ENCODE measurements around the gene GLRX.

GLRX gene

DNA sequence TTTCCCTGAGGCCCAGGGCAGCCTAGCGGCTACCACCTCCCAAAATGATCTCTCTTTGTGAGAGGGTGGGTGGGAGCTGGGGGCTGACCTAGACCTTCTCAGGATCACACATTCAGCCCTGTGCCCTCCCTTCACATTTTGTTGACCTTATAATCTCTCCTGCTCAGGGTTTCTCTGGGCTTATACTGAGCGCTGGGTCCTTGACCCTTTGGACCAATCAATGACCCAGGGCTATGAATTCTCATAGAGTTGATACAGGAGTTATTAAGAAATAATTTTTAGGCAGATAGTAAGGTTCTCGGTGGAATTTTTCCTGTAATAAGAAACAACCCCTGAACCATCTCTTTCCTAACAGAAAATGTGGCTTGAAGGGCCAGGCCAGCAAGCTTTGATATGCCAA, 22.0 kb downstream of the GLRX start:
- no peak for DNase-seq (ENCODE audit: low read depth in 1 of 2, low spot score in 1 of 2)
- TF ChIP-seq SPI1 (IDR thresholded peaks at IDR 0.05; ENCODE audit: borderline replicate concordance, low read depth) (no peak), GABPA (IDR thresholded peaks at IDR 0.05; ENCODE audit: low read depth) (no peak), POLR2AphosphoS5 (IDR thresholded peaks at IDR 0.05; ENCODE audit: low read depth) (no peak)
- TF ChIP-seq, protein P1, sequence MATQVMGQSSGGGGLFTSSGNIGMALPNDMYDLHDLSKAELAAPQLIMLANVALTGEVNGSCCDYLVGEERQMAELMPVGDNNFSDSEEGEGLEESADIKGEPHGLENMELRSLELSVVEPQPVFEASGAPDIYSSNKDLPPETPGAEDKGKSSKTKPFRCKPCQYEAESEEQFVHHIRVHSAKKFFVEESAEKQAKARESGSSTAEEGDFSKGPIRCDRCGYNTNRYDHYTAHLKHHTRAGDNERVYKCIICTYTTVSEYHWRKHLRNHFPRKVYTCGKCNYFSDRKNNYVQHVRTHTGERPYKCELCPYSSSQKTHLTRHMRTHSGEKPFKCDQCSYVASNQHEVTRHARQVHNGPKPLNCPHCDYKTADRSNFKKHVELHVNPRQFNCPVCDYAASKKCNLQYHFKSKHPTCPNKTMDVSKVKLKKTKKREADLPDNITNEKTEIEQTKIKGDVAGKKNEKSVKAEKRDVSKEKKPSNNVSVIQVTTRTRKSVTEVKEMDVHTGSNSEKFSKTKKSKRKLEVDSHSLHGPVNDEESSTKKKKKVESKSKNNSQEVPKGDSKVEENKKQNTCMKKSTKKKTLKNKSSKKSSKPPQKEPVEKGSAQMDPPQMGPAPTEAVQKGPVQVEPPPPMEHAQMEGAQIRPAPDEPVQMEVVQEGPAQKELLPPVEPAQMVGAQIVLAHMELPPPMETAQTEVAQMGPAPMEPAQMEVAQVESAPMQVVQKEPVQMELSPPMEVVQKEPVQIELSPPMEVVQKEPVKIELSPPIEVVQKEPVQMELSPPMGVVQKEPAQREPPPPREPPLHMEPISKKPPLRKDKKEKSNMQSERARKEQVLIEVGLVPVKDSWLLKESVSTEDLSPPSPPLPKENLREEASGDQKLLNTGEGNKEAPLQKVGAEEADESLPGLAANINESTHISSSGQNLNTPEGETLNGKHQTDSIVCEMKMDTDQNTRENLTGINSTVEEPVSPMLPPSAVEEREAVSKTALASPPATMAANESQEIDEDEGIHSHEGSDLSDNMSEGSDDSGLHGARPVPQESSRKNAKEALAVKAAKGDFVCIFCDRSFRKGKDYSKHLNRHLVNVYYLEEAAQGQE (IDR thresholded peaks at IDR 0.05; ENCODE audit: insufficient replicate concordance, low read depth) = no peak
- TF ChIP-seq, protein P2, sequence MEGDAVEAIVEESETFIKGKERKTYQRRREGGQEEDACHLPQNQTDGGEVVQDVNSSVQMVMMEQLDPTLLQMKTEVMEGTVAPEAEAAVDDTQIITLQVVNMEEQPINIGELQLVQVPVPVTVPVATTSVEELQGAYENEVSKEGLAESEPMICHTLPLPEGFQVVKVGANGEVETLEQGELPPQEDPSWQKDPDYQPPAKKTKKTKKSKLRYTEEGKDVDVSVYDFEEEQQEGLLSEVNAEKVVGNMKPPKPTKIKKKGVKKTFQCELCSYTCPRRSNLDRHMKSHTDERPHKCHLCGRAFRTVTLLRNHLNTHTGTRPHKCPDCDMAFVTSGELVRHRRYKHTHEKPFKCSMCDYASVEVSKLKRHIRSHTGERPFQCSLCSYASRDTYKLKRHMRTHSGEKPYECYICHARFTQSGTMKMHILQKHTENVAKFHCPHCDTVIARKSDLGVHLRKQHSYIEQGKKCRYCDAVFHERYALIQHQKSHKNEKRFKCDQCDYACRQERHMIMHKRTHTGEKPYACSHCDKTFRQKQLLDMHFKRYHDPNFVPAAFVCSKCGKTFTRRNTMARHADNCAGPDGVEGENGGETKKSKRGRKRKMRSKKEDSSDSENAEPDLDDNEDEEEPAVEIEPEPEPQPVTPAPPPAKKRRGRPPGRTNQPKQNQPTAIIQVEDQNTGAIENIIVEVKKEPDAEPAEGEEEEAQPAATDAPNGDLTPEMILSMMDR (IDR thresholded peaks at IDR 0.05; ENCODE audit: insufficient read depth, low read length) = no peak
- Histone ChIP-seq H3K27ac (replicated peaks) (no peak overlapping the region), H3K4me3 (replicated peaks; ENCODE audit: insufficient read depth, low read length) (no peak overlapping the region), H3K27me3 (ENCODE audit: insufficient read depth, poor library complexity, severe bottlenecking) (no peaks in the 10 kb centered on the region)

DNA sequence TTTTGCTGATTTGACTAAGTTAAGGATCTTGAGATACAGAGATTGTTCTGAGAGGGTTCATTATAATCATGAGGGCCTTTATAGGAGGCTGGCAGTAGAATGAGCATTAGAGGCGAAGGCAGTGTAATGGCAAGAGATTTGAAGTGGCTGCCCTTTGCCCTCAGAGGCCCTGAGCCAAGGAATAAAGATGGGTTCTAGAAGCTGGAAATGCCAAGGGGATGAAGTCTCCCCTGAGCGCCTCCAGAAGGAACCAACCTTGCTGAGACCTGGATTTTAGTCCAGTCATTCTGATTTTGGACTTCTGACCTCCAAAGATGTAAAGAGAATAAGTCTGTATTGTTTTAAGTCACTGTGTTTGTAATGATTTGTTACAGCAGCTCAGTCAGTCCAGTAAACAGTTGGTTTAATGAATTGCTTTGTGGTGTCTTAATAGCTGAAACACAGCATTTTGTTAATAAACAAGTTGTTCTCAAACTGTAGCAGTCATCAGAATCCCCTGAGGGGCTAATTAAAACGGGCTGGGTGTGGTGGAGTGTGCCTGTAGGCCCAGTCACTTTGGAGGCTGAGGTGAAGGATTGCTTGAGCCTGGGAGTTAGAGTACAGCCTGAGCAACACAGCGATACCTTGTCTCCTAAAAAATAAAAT, 23.2 kb downstream of the GLRX start:
- H3K27me3 ChIP-seq (ENCODE audit: insufficient read depth, poor library complexity, severe bottlenecking) = no peaks in the 10 kb centered on the region
- H3K4me3 ChIP-seq (replicated peaks; ENCODE audit: insufficient read depth, low read length) = no peak overlapping the region
- TF ChIP-seq, protein P1 (IDR thresholded peaks at IDR 0.05; ENCODE audit: insufficient replicate concordance, low read depth) = no peak
- TF ChIP-seq POLR2AphosphoS5 (IDR thresholded peaks at IDR 0.05; ENCODE audit: low read depth) (no peak), GABPA (IDR thresholded peaks at IDR 0.05; ENCODE audit: low read depth) (no peak), SPI1 (IDR thresholded peaks at IDR 0.05; ENCODE audit: borderline replicate concordance, low read depth) (no peak)
- TF ChIP-seq, protein P2 (IDR thresholded peaks at IDR 0.05; ENCODE audit: insufficient read depth, low read length) = no peak
- H3K27ac ChIP-seq (replicated peaks) = no peak overlapping the region
- DNase-seq (ENCODE audit: low read depth in 1 of 2, low spot score in 1 of 2) = no peak

DNA sequence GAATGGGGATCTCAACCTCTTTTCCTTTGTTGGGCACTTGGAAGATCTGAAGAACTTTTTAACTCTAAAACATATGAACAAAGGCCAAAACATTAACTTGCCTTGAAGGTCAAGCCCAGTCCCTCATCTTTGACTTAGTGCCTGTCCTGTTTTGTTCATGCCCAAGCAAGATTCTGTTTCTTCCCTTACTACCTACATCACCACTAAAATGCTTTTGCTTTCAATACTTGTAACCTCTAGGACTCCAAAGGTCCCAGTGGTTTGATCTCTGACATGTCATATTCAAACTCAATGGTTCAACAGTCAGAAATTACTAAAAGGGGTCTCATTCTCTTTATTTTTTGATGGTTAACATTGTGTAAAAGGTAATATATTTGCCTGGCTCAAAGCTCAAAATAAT, 24.0 kb downstream of the GLRX start:
- no peak overlapping the region for H3K4me3 ChIP-seq (replicated peaks; ENCODE audit: insufficient read depth, low read length)
- no peak overlapping the region for H3K27ac ChIP-seq (replicated peaks)
- no peak for TF ChIP-seq POLR2AphosphoS5 (IDR thresholded peaks at IDR 0.05; ENCODE audit: low read depth)
- no peak for TF ChIP-seq GABPA (IDR thresholded peaks at IDR 0.05; ENCODE audit: low read depth)
- TF ChIP-seq SPI1 (IDR thresholded peaks at IDR 0.05; ENCODE audit: borderline replicate concordance, low read depth) = no peak
- TF ChIP-seq, protein P1 (IDR thresholded peaks at IDR 0.05; ENCODE audit: insufficient replicate concordance, low read depth) = no peak
- TF ChIP-seq, protein P2 (IDR thresholded peaks at IDR 0.05; ENCODE audit: insufficient read depth, low read length) = no peak
- no peaks in the 10 kb centered on the region for H3K27me3 ChIP-seq (ENCODE audit: insufficient read depth, poor library complexity, severe bottlenecking)
- DNase-seq (ENCODE audit: low read depth in 1 of 2, low spot score in 1 of 2) = no peak
